Measurements from ENCODE around the gene ANKRD42.

- no peak for TF ChIP-seq CTCF (IDR thresholded peaks at IDR 0.05)
- no peak for TF ChIP-seq EP300 (IDR thresholded peaks at IDR 0.05; ENCODE audit: low read depth)
Measured at GRCh38 chr11:83156144-83156995, 37.1 kb upstream of the ANKRD42 start.

Measured in transverse colon (tissue), 3 donors.